ENCODE data around the gene CAMSAP1.
A peak's percentile ranks its signal among the peaks of the same experiment; 100 is the strongest.

Gene CAMSAP1

GRCh38 chr9:135907006-135907430 is 328 bp downstream of the CAMSAP1 start:
- H3K14ac ChIP-seq (ENCODE audit: low read length): no peak overlapping the region
- H3K4me3 ChIP-seq (ENCODE audit: low read length in 2 of 2): peak overlapping the region; percentile 90 to 93
- peaks cover 5% of the 10 kb centered on the region for H3K79me1 ChIP-seq (ENCODE audit: low read depth, low read length)
- H3K36me3 ChIP-seq (replicated peaks in 1 of 2; ENCODE audit: control insufficient read depth in 2 of 2, insufficient read depth in 2 of 2, low read length in 2 of 2): peaks cover 17 to 71% of the 10 kb centered on the region in 2 donors
- peak overlapping the region; percentile 42 for H2BK5ac ChIP-seq (ENCODE audit: low read length)
- peaks cover 7 to 52% of the 10 kb centered on the region in 2 donors for H3K9me3 ChIP-seq (replicated peaks in 1 of 2; ENCODE audit: control insufficient read depth in 2 of 2, insufficient read depth in 1 of 2, low read depth in 1 of 2, low read length in 2 of 2)
- no peak overlapping the region for H4K8ac ChIP-seq (ENCODE audit: low read depth, low read length)
- H3K9ac ChIP-seq (ENCODE audit: low read depth, low read length, poor library complexity): peak overlapping the region; percentile 95
- no peak overlapping the region for H3K23ac ChIP-seq (ENCODE audit: low read depth, low read length, poor library complexity)
- DNase-seq (ENCODE audit: low spot score): peak; percentile 61
- no peaks in the 10 kb centered on the region for H3K27me3 ChIP-seq (ENCODE audit: control insufficient read depth in 3 of 3, insufficient read depth in 3 of 3, low read depth in 1 of 3, low read length in 3 of 3)
- peak overlapping the region; percentile 85 for H3K27ac ChIP-seq (replicated peaks; ENCODE audit: low read length)
- H3K4ac ChIP-seq (ENCODE audit: low read length): no peak overlapping the region
- peak overlapping the region; percentile 54 for H2AFZ ChIP-seq (ENCODE audit: low read length)
- H3K4me2 ChIP-seq (ENCODE audit: insufficient read depth, low read length, poor library complexity, severe bottlenecking): no peak overlapping the region
- peak overlapping the region; percentile 32 for H2BK120ac ChIP-seq (ENCODE audit: low read depth, low read length)
- peaks cover 11 to 14% of the 10 kb centered on the region in 2 donors for H3K4me1 ChIP-seq (ENCODE audit: control insufficient read depth in 2 of 2, insufficient read depth in 1 of 2, low read depth in 1 of 2, low read length in 2 of 2)
- H2BK15ac ChIP-seq (ENCODE audit: low read length): peak overlapping the region; percentile 22
- H2BK12ac ChIP-seq (ENCODE audit: low read length): no peak overlapping the region
- H2AK5ac ChIP-seq (ENCODE audit: low read depth, low read length): peak overlapping the region; percentile 70
- no CpG with 5 or more reads among the region's 69 CpGs for WGBS, 2 donors (ENCODE audit: extremely low coverage in 2 of 2, insufficient read length in 2 of 2, insufficient replicate concordance in 1 of 2)
- peak overlapping the region; percentile 96 for H3K18ac ChIP-seq (ENCODE audit: low read length)
- no peak overlapping the region for H4K91ac ChIP-seq (ENCODE audit: low read depth, low read length, poor library complexity)

- Histone ChIP-seq H4K91ac (ENCODE audit: low read depth, low read length, poor library complexity) (no peak overlapping the region), H2AFZ (ENCODE audit: low read length) (peak overlapping the region; percentile 54), H3K79me1 (ENCODE audit: low read depth, low read length) (peaks cover 5% of the 10 kb centered on the region), H3K36me3 (replicated peaks in 1 of 2; ENCODE audit: control insufficient read depth in 2 of 2, insufficient read depth in 2 of 2, low read length in 2 of 2) (peaks cover 13 to 71% of the 10 kb centered on the region in 2 donors), H3K4me3 (ENCODE audit: low read length in 2 of 2) (peak overlapping the region; percentile 90 to 93), H3K27ac (replicated peaks; ENCODE audit: low read length) (peak overlapping the region; percentile 85), H3K4me1 (ENCODE audit: control insufficient read depth in 2 of 2, insufficient read depth in 1 of 2, low read depth in 1 of 2, low read length in 2 of 2) (peaks cover 11 to 14% of the 10 kb centered on the region in 2 donors), H3K18ac (ENCODE audit: low read length) (peak overlapping the region; percentile 96), H2BK15ac (ENCODE audit: low read length) (peak overlapping the region; percentile 22), H2BK120ac (ENCODE audit: low read depth, low read length) (peak overlapping the region; percentile 32), H2AK5ac (ENCODE audit: low read depth, low read length) (peak overlapping the region; percentile 70), H3K27me3 (ENCODE audit: control insufficient read depth in 3 of 3, insufficient read depth in 3 of 3, low read depth in 1 of 3, low read length in 3 of 3) (no peaks in the 10 kb centered on the region), H2BK5ac (ENCODE audit: low read length) (peak overlapping the region; percentile 42), H3K9me3 (replicated peaks in 1 of 2; ENCODE audit: control insufficient read depth in 2 of 2, insufficient read depth in 1 of 2, low read depth in 1 of 2, low read length in 2 of 2) (peaks cover 8 to 51% of the 10 kb centered on the region in 2 donors), H3K4ac (ENCODE audit: low read length) (peak overlapping the region; percentile 68), H4K8ac (ENCODE audit: low read depth, low read length) (no peak overlapping the region), H3K9ac (ENCODE audit: low read depth, low read length, poor library complexity) (peak overlapping the region; percentile 97), H3K23ac (ENCODE audit: low read depth, low read length, poor library complexity) (peak overlapping the region; percentile 48), H3K4me2 (ENCODE audit: insufficient read depth, low read length, poor library complexity, severe bottlenecking) (peak overlapping the region; percentile 63), H2BK12ac (ENCODE audit: low read length) (no peak overlapping the region), H3K14ac (ENCODE audit: low read length) (peak overlapping the region; percentile 85)
- no CpG with 5 or more reads among the region's 70 CpGs for WGBS, 2 donors (ENCODE audit: extremely low coverage in 2 of 2, insufficient read length in 2 of 2, insufficient replicate concordance in 1 of 2)
- peak; percentile 23 for DNase-seq (ENCODE audit: low spot score)
These were observed 898 bp downstream of the CAMSAP1 start for GRCh38 chr9:135906291-135907005.

- no peak overlapping the region for H2BK12ac ChIP-seq (ENCODE audit: low read length)
- H3K79me1 ChIP-seq (ENCODE audit: low read depth, low read length): peaks cover 9% of the 10 kb centered on the region
- H4K91ac ChIP-seq (ENCODE audit: low read depth, low read length, poor library complexity): no peak overlapping the region
- peak overlapping the region in 1 of 2 donors; percentile 93 for H3K4me3 ChIP-seq (ENCODE audit: low read length in 2 of 2)
- peaks cover 10 to 69% of the 10 kb centered on the region in 2 donors for H3K36me3 ChIP-seq (replicated peaks in 1 of 2; ENCODE audit: control insufficient read depth in 2 of 2, insufficient read depth in 2 of 2, low read length in 2 of 2)
- WGBS, 2 donors (ENCODE audit: extremely low coverage in 2 of 2, insufficient read length in 2 of 2, insufficient replicate concordance in 1 of 2): no CpG with 5 or more reads among the region's 23 CpGs
- H3K9ac ChIP-seq (ENCODE audit: low read depth, low read length, poor library complexity): no peak overlapping the region
- H3K27ac ChIP-seq (replicated peaks; ENCODE audit: low read length): no peak overlapping the region
- DNase-seq (ENCODE audit: low spot score): no peak
- H3K14ac ChIP-seq (ENCODE audit: low read length): no peak overlapping the region
- H3K4me2 ChIP-seq (ENCODE audit: insufficient read depth, low read length, poor library complexity, severe bottlenecking): peak overlapping the region; percentile 63
- no peak overlapping the region for H4K8ac ChIP-seq (ENCODE audit: low read depth, low read length)
- H3K27me3 ChIP-seq (ENCODE audit: control insufficient read depth in 3 of 3, insufficient read depth in 3 of 3, low read depth in 1 of 3, low read length in 3 of 3): no peaks in the 10 kb centered on the region
- peaks cover 11 to 14% of the 10 kb centered on the region in 2 donors for H3K4me1 ChIP-seq (ENCODE audit: control insufficient read depth in 2 of 2, insufficient read depth in 1 of 2, low read depth in 1 of 2, low read length in 2 of 2)
- no peak overlapping the region for H2AFZ ChIP-seq (ENCODE audit: low read length)
- H2BK120ac ChIP-seq (ENCODE audit: low read depth, low read length): no peak overlapping the region
- no peak overlapping the region for H2BK15ac ChIP-seq (ENCODE audit: low read length)
- no peak overlapping the region for H3K23ac ChIP-seq (ENCODE audit: low read depth, low read length, poor library complexity)
- H2BK5ac ChIP-seq (ENCODE audit: low read length): no peak overlapping the region
- H3K18ac ChIP-seq (ENCODE audit: low read length): no peak overlapping the region
- no peak overlapping the region for H2AK5ac ChIP-seq (ENCODE audit: low read depth, low read length)
- no peak overlapping the region for H3K4ac ChIP-seq (ENCODE audit: low read length)
- H3K9me3 ChIP-seq (replicated peaks in 1 of 2; ENCODE audit: control insufficient read depth in 2 of 2, insufficient read depth in 1 of 2, low read depth in 1 of 2, low read length in 2 of 2): peaks cover 6 to 49% of the 10 kb centered on the region in 2 donors
These were observed 1.7 kb downstream of the CAMSAP1 start for GRCh38 chr9:135905380-135906258.
